SW480 (cell line): ENCODE measurements around the gene MSL2.
"Not testable (repeated sequence)": the region's sequence is repeated elsewhere in the genome, so short reads cannot be mapped to it uniquely, and the experiment has no call there.

Experiments used
- DNase-seq: peaks from one replicate; pipeline ENCODE4 v3.0.0-alpha.2; 2016; ENCODE audit warnings: low spot score

The MSL2 gene

DNA sequence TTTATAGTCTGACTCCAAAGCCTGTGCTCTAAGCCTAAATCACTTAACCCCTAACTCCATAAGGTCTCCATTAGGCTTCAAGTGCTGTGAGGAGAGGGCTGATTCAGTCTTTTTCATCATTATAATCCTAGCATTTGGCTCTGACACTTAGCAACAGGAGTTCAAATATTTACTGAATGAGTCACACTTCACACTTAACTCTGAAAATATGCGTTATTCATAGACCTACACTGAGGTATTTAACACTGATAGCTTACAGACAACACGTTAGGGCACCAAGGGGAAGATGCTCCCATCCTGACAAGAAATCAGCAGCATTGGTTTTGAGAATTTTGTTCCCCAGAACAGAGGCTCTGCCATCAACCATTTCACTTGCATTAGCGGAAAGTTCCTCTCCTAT lies 53.5 kb downstream of the MSL2 start:
- DNase-seq, result peak; percentile 72

GRCh38 chr3:136141891-136142290 lies 54.2 kb downstream of the MSL2 start:
- no peak for DNase-seq

- DNase-seq, result no peak
Observed at GRCh38 chr3:136141291-136141785, 54.8 kb downstream of the MSL2 start.

DNA sequence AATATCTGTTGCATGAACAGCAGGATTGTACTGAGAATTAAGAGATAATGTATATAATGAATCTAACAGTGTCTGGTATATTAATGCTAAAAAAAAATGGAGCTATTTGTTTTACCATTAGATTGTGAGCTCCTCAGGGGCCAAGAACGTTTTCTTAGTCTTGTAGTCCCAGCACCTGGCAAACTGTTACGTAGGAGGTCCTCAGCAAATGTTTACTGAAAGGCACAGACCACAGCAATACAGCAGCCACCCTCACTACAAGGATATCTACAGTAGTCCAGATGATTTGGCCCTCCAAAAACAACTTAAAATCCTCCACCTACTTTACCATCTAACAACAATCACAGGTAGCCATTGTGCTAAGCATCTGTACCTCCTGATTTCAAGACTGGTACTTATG lies 59.7 kb downstream of the MSL2 start:
- no peak for DNase-seq

- no peak for DNase-seq
Observed at GRCh38 chr3:136135039-136135802, 60.9 kb downstream of the MSL2 start.

DNA sequence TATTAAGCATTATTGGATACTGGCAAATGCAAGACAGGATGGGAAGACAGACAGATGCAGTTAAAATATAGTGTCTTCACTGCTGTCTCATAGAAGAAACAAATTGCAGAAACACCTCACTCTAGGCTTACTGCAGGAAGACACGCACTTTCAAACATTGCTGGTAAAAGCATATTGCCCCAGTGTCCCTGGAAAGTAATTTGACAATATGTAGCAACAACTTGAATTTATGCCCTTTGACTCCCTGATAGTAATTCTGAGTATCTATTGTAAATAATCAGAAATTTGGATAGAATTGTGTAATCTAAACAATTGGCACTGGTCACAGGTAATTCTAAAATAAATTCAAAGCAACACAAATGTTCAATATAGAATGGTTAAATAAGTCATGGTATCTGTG lies 62.0 kb downstream of the MSL2 start:
- no peak for DNase-seq

- not testable (repeated sequence) for DNase-seq
Observed at GRCh38 chr3:136131647-136132046, 64.5 kb downstream of the MSL2 start.

DNA sequence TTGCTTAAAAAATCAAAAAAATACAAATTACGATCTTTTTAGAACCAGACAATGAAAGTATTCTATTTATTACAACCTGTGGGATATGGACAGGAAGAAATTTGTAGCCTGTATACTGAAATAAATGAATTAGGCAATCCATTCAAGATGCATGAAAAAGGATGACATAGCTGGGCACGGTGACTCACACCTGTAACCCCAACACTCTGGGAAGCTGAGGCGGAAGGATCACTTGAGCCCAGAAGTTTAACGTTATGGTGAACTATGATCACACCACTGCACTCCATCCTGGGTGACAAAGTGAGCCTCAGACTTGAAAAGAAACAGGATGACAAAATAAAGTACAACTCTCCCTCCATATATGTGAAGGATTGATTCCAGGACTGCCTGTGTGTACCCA lies 74.1 kb downstream of the MSL2 start:
- no peak for DNase-seq

DNA sequence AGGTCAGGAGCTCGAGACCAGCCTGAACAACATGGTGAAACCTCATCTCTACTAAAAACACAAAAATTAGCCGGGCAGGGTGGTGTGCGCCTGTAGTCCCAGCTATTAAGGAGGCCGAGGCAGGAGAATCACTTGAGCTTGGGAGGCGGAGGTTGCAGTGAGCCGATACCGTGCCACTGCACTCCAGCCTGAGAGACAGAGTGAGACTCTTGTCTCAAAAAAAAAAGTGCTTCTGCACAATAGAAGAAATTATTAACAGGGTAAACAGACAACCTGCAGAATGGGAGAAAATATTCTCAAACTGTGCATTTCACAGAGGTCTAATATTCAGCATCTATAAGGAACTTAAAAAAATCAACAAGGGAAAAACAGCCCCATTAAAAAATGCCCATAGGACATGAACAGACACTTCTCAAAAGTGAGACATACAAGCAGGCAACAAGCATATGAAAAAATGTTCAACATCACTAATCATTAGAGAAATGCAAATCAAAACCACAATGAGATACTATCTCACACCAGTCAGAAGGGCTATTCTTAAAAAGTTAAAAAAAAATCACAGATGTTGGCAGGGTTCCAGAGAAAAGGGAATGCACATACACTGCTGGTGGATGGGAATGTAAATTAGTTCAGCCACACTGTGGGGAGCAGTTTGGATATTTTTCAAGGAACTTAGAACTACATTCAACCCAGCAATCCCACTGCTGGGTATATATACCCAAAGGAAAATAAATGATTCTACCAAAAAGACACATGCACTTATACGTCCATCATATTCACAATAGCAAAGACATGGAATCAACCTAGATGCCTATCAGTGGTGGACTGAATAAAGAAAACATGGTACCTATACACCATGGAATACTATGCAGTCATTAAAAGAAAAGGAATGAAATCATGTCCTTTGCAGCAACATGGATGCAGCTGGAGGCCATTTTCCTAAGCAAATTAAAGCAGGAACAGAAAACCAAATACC lies 75.5 kb downstream of the MSL2 start:
- DNase-seq, result no peak

DNA sequence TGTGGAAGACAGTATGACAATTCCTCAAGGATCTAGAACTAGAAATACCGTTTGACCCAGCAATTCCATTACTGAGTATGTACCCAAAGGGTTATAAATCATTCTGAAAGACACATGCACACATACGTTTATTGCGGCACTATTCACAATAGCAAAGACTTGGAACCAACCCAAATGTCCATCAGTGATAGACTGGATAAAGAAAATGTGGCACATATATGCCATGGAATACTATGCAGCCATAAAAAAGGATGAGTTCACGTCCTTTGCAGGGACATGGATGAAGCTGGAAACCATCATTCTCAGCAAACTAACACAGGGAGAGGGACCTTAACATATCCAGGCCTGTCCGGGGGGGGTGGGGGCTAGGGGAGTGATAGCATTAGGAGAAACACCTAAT lies 76.4 kb downstream of the MSL2 start:
- DNase-seq, result not testable (repeated sequence)

GRCh38 chr3:136119332-136119731 lies 76.8 kb downstream of the MSL2 start:
- not testable (repeated sequence) for DNase-seq

GRCh38 chr3:136114421-136114820 lies 81.7 kb downstream of the MSL2 start:
- DNase-seq, result no peak

GRCh38 chr3:136110481-136110880 lies 85.7 kb downstream of the MSL2 start:
- no peak for DNase-seq

GRCh38 chr3:136109499-136109898 lies 86.6 kb downstream of the MSL2 start:
- no peak for DNase-seq

GRCh38 chr3:136106101-136106500 lies 90.0 kb downstream of the MSL2 start:
- DNase-seq, result no peak

GRCh38 chr3:136105044-136105443 lies 91.1 kb downstream of the MSL2 start:
- DNase-seq, result no peak
